Measurements from ENCODE around the gene CYTH3. TPM values are rescaled to one million over a fixed set of nuclear protein-coding genes. Genes with fewer than 3 reads are reported as not detected.
"Not testable (repeated sequence)": the region's sequence is repeated elsewhere in the genome, so short reads cannot be mapped to it uniquely, and the experiment has no call there.

The CYTH3 gene
- total and polyA plus RNA-seq, 7 donors = 6.1 to 15.0 (median 13.5) TPM

- intact Hi-C loops (cut with DNase I) = no loop called here
- Histone ChIP-seq H3K4me1 (no peaks in the 10 kb centered on the region), H3K36me3 (ENCODE audit: insufficient read depth in 1 of 2, low read depth in 1 of 2) (no peaks in the 10 kb centered on the region), H3K27ac (no peak overlapping the region), H3K27me3 (ENCODE audit: insufficient read depth in 3 of 3, low read length in 2 of 3) (no peaks in the 10 kb centered on the region), H3K4me3 (no peak overlapping the region), H3K9me3 (no peaks in the 10 kb centered on the region)
- ATAC-seq (no peak), DNase-seq (no peak)
- WGBS, 3 donors = 60 to 80% (median 70%) methylated on average over 4 of the region's 4 CpGs
- TF ChIP-seq CTCF (IDR thresholded peaks at IDR 0.05) = no peak
Observed at GRCh38 chr7:6299774-6300173, 27.4 kb upstream of the CYTH3 start.

GRCh38 chr7:6294839-6295238 lies 22.4 kb upstream of the CYTH3 start:
- no peak for TF ChIP-seq CTCF (IDR thresholded peaks at IDR 0.05)
- Histone ChIP-seq H3K27me3 (ENCODE audit: insufficient read depth in 3 of 3, low read length in 2 of 3) (no peaks in the 10 kb centered on the region), H3K4me3 (no peak overlapping the region), H3K36me3 (ENCODE audit: insufficient read depth in 1 of 2, low read depth in 1 of 2) (no peaks in the 10 kb centered on the region), H3K4me1 (no peaks in the 10 kb centered on the region), H3K27ac (no peak overlapping the region), H3K9me3 (no peaks in the 10 kb centered on the region)
- intact Hi-C loops (cut with DNase I) = no loop called here
- ATAC-seq = no peak
- DNase-seq = no peak
- 49 to 55% (median 50%) methylated on average over 6 of the region's 6 CpGs for WGBS, 3 donors

GRCh38 chr7:6293202-6293601 lies 20.8 kb upstream of the CYTH3 start:
- Histone ChIP-seq H3K27me3 (ENCODE audit: insufficient read depth in 3 of 3, low read length in 2 of 3) (no peaks in the 10 kb centered on the region), H3K27ac (no peak overlapping the region), H3K36me3 (ENCODE audit: insufficient read depth in 1 of 2, low read depth in 1 of 2) (no peaks in the 10 kb centered on the region), H3K4me3 (no peak overlapping the region), H3K4me1 (no peaks in the 10 kb centered on the region), H3K9me3 (no peaks in the 10 kb centered on the region)
- 77 to 85% (median 82%) methylated on average over 3 of the region's 3 CpGs for WGBS, 3 donors
- intact Hi-C loops (cut with DNase I) = no loop called here
- DNase-seq (no peak), ATAC-seq (no peak)
- no peak for TF ChIP-seq CTCF (IDR thresholded peaks at IDR 0.05)

GRCh38 chr7:6291941-6292340 lies 19.5 kb upstream of the CYTH3 start:
- ATAC-seq; H3K9me3 ChIP-seq; DNase-seq; H3K27me3 ChIP-seq (ENCODE audit: insufficient read depth in 3 of 3, low read length in 2 of 3); H3K4me3 ChIP-seq; H3K36me3 ChIP-seq (ENCODE audit: insufficient read depth in 1 of 2, low read depth in 1 of 2); H3K27ac ChIP-seq; intact Hi-C loops (cut with DNase I); H3K4me1 ChIP-seq: not testable (repeated sequence)
- 92 to 96% (median 94%) methylated on average over 12 of the region's 12 CpGs for WGBS, 3 donors

- intact Hi-C loops (cut with DNase I) = no loop called here
- Histone ChIP-seq H3K36me3 (ENCODE audit: insufficient read depth in 1 of 2, low read depth in 1 of 2) (no peaks in the 10 kb centered on the region), H3K27me3 (ENCODE audit: insufficient read depth in 3 of 3, low read length in 2 of 3) (no peaks in the 10 kb centered on the region), H3K4me3 (no peak overlapping the region), H3K9me3 (no peaks in the 10 kb centered on the region), H3K4me1 (no peaks in the 10 kb centered on the region), H3K27ac (no peak overlapping the region)
- DNase-seq = no peak
- ATAC-seq = no peak
- no peak for TF ChIP-seq CTCF (IDR thresholded peaks at IDR 0.05)
- WGBS, 3 donors = 92 to 99% (median 94%) methylated on average over 5 of the region's 5 CpGs
Observed at GRCh38 chr7:6291531-6291930, 19.1 kb upstream of the CYTH3 start.
